Calu3 (cell line): ENCODE results near the gene GAREM1. TPM values are rescaled to one million over a fixed set of nuclear protein-coding genes. Genes with fewer than 3 reads are reported as not detected.

ENCODE experiments used
- BruUV-seq: library from RNA; stranded (reverse); fragments of 400-500 nt; replicated peaks from 2 replicates; lab custom pipeline; 2021; lab: Mats Ljungman, UMichigan
- CTCF ChIA-PET: fragments of 300-600 bp; sonication (Branson Sonifier 250); formaldehyde crosslinking; loops from one replicate; lab custom pipeline; 2022; ENCODE audit warnings: antibody characterized with exemption; lab: Charles Lee
- DNase-seq: peaks from one replicate; pipeline ENCODE4 v3.0.0; 2022
- H3K27ac Mint-ChIP-seq: one replicate; pipeline ENCODE4 v1.8.0; 2022; ENCODE audit warnings: mixed read lengths; ENCODE audit not compliant: unreplicated experiment
- H3K27me3 Mint-ChIP-seq: one replicate; pipeline ENCODE4 v1.8.0; 2022; ENCODE audit warnings: mixed read lengths; ENCODE audit not compliant: unreplicated experiment
- H3K36me3 Mint-ChIP-seq: one replicate; pipeline ENCODE4 v1.8.0; 2022; ENCODE audit warnings: mild to moderate bottlenecking, moderate library complexity, mixed read lengths; ENCODE audit not compliant: insufficient read depth, unreplicated experiment
- H3K4me1 Mint-ChIP-seq: one replicate; pipeline ENCODE4 v1.8.0; 2022; ENCODE audit warnings: mild to moderate bottlenecking, low read depth, mixed read lengths; ENCODE audit not compliant: unreplicated experiment
- H3K4me3 Mint-ChIP-seq: one replicate; pipeline ENCODE4 v1.8.0; 2022; ENCODE audit warnings: mild to moderate bottlenecking, low read depth, moderate library complexity, mixed read lengths; ENCODE audit not compliant: unreplicated experiment
- H3K9me3 Mint-ChIP-seq: one replicate; pipeline ENCODE4 v1.8.0; 2022; ENCODE audit warnings: low read depth, mixed read lengths; ENCODE audit not compliant: unreplicated experiment
- intact Hi-C: fragments of 100-400 bp; cut with micrococcal nuclease; formaldehyde crosslinking; loops from one replicate; pipeline ENCODE4 v1.10.0; 2022; ENCODE audit not compliant: unreplicated experiment
- total RNA-seq: library from RNA; stranded (reverse); gene quantifications from 2 replicates; pipeline ENCODE4 v1.2.3, GENCODE V29; 2022
- TF ChIP-seq, protein P1 (sequence below): fragments of 200-600 bp; IDR thresholded peaks from one replicate; pipeline ENCODE4 v1.8.0; 2022; ENCODE audit warnings: antibody characterized with exemption; ENCODE audit not compliant: unreplicated experiment

GAREM1 gene
- total RNA-seq, 1 experiment from 2014 or later: 19.3 TPM

DNA sequence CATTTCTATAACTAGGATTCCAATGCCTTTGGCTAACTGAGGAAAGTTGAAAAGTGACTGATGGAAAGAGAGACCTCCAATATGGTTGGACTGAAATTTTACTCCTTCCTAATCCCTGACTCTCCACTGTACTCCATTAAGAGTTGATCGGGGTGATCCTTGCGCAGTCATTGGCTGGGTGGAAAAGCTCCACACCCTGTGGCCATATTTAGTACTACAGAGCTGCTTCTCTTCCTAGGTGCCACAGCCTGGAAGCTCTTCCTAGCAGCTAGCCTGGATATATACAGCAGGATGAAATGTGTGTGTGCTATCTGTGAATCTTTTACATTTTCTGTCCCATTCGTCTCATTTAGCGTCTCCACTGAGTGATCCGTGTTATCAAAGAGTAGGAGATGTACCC, 209.7 kb downstream of the GAREM1 start:
- intact Hi-C loops: no loop called here
- Mint-ChIP-seq H3K27ac (no peak overlapping the region), H3K4me1 (no peaks in the 10 kb centered on the region), H3K27me3 (no peaks in the 10 kb centered on the region), H3K4me3 (no peak overlapping the region), H3K36me3 (no peaks in the 10 kb centered on the region), H3K9me3 (no peaks in the 10 kb centered on the region)
- DNase-seq: no peak
- CTCF ChIA-PET: no interaction called here
- TF ChIP-seq, protein P1, sequence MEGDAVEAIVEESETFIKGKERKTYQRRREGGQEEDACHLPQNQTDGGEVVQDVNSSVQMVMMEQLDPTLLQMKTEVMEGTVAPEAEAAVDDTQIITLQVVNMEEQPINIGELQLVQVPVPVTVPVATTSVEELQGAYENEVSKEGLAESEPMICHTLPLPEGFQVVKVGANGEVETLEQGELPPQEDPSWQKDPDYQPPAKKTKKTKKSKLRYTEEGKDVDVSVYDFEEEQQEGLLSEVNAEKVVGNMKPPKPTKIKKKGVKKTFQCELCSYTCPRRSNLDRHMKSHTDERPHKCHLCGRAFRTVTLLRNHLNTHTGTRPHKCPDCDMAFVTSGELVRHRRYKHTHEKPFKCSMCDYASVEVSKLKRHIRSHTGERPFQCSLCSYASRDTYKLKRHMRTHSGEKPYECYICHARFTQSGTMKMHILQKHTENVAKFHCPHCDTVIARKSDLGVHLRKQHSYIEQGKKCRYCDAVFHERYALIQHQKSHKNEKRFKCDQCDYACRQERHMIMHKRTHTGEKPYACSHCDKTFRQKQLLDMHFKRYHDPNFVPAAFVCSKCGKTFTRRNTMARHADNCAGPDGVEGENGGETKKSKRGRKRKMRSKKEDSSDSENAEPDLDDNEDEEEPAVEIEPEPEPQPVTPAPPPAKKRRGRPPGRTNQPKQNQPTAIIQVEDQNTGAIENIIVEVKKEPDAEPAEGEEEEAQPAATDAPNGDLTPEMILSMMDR: no peak
- no TSS peak for BruUV-seq

DNA sequence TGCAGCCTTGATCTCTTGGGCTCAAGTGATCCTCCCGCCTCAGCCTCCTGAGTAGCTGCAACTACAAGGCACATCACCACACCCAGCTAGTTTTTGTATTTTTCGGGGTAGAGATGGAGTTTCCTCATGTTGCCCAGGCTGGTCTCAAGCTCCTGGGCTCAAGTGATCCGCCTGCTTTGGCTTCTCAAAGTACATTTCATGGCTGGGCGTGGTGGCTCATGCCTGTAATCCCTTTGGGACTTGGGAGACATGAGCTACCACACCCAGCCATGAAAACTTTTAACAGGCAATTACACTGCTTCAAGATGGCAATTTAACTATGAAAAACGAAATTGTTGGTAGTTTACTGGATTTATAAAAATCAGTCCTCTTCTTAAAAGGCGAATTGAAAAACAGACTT, 211.1 kb downstream of the GAREM1 start:
- TF ChIP-seq, protein P1: no peak
- no peak for DNase-seq
- intact Hi-C loops: no loop called here
- H3K36me3 Mint-ChIP-seq: no peaks in the 10 kb centered on the region
- no peak overlapping the region for H3K4me3 Mint-ChIP-seq
- H3K27me3 Mint-ChIP-seq: no peaks in the 10 kb centered on the region
- CTCF ChIA-PET: no interaction called here
- H3K4me1 Mint-ChIP-seq: no peaks in the 10 kb centered on the region
- no TSS peak for BruUV-seq
- H3K9me3 Mint-ChIP-seq: no peaks in the 10 kb centered on the region
- no peak overlapping the region for H3K27ac Mint-ChIP-seq

DNA sequence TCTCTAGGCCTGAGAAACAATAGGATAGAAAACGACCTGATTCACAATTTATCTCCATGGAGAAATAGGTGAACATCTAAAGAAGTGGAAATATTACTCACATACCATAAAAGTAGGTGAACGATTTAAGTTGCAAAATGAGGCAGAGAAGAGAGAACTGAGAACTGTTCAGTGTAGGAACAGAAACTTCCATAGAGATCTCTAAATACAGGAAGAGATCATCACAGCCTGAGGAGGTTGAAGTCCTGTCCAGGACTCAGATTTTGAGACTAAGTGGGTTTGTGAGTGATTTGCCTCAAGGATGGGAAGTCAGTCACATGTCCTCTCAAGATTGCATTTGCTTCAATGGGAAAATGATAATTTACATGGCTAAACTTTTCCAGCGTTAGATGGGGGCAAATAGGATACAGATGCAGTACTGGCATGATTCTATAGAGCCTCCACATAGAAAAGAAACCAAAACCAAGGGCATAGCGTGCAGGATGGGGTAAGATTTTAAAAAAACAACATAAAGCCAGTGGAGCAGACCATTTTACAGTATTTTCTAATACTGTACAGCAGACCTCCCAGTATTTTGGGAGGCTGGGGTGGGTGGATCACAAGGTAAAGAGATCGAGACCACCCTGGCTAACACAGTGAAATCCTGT, 212.0 kb downstream of the GAREM1 start:
- no peaks in the 10 kb centered on the region for H3K4me1 Mint-ChIP-seq
- no peak overlapping the region for H3K27ac Mint-ChIP-seq
- no peaks in the 10 kb centered on the region for H3K27me3 Mint-ChIP-seq
- BruUV-seq: no TSS peak
- no peak overlapping the region for H3K4me3 Mint-ChIP-seq
- TF ChIP-seq, protein P1: no peak
- no peaks in the 10 kb centered on the region for H3K9me3 Mint-ChIP-seq
- no peaks in the 10 kb centered on the region for H3K36me3 Mint-ChIP-seq
- CTCF ChIA-PET: no interaction called here
- no peak for DNase-seq
- intact Hi-C loops: no loop called here

DNA sequence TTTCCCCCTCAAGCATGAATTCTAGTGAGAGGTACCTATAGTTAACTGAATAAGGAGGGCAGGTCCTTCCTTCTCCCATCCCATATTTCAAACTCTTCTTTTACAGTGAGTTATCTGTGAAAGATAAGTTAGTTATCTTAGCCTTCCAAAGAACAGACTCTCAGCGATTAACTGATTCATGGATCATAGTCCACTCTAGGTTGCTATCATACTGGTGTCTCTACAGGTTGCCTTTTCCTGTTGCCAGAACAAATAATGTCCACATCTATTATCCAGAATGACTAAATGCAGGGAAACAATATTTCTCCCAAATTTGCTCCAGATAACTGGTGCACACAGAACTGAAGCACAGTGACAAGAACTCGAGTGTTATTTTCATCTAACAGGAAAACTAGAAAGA, 212.5 kb downstream of the GAREM1 start:
- H3K4me1 Mint-ChIP-seq: no peaks in the 10 kb centered on the region
- H3K9me3 Mint-ChIP-seq: no peaks in the 10 kb centered on the region
- TF ChIP-seq, protein P1: no peak
- no peak overlapping the region for H3K27ac Mint-ChIP-seq
- DNase-seq: no peak
- H3K27me3 Mint-ChIP-seq: no peaks in the 10 kb centered on the region
- no peaks in the 10 kb centered on the region for H3K36me3 Mint-ChIP-seq
- BruUV-seq: no TSS peak
- no peak overlapping the region for H3K4me3 Mint-ChIP-seq
- CTCF ChIA-PET: no interaction called here
- intact Hi-C loops: no loop called here
